H9 (cell line): Measurements from ENCODE around the gene TFDP1. TPM values are rescaled to one million over a fixed set of nuclear protein-coding genes. Genes with fewer than 3 reads are reported as not detected.
A peak's percentile ranks its signal among the peaks of the same experiment; 100 is the strongest.

Experiments
- DNase-seq: peaks from one replicate; pipeline ENCODE4 v3.0.0-alpha.2; 2017
- H2AFZ ChIP-seq: one replicate; pipeline ENCODE4 v1.6.1; 2013; ENCODE audit warnings: mild to moderate bottlenecking, low read length, control low read depth, moderate library complexity
- H2AK5ac ChIP-seq: 2 replicates; pipeline ENCODE4 v1.6.1; 2013; ENCODE audit warnings: low read length, control low read depth, mixed read lengths; ENCODE audit not compliant: insufficient read length
- H2BK120ac ChIP-seq: one replicate; pipeline ENCODE4 v1.6.1; 2013; ENCODE audit warnings: low read depth, mild to moderate bottlenecking, low read length, control low read depth, inconsistent platforms; ENCODE audit not compliant: poor library complexity, severe bottlenecking
- H2BK12ac ChIP-seq: 2 replicates; pipeline ENCODE4 v1.6.1; 2013; ENCODE audit warnings: low read length, control low read depth, mixed read lengths, low read depth; ENCODE audit not compliant: insufficient read length
- H2BK15ac ChIP-seq: 2 replicates; pipeline ENCODE4 v1.6.1; 2013; ENCODE audit warnings: low read depth, low read length, control low read depth
- H2BK20ac ChIP-seq: one replicate; pipeline ENCODE4 v1.6.1; 2013; ENCODE audit warnings: low read depth, mild to moderate bottlenecking, low read length, control low read depth, inconsistent platforms; ENCODE audit not compliant: poor library complexity, severe bottlenecking
- H2BK5ac ChIP-seq: 2 replicates; pipeline ENCODE4 v1.6.1; 2013; ENCODE audit warnings: low read length, control low read depth, mixed read lengths; ENCODE audit not compliant: insufficient read length
- H3K14ac ChIP-seq: 2 replicates; pipeline ENCODE4 v1.6.1; 2013; ENCODE audit warnings: low read length, control low read depth; ENCODE audit not compliant: insufficient read depth
- H3K18ac ChIP-seq: 2 replicates; pipeline ENCODE4 v1.6.1; 2013; ENCODE audit warnings: low read depth, mild to moderate bottlenecking, mixed read lengths, low read length, control low read depth; ENCODE audit not compliant: insufficient read length
- H3K23ac ChIP-seq: 2 replicates; pipeline ENCODE4 v1.6.1; 2013; ENCODE audit warnings: low read length, control low read depth, mixed read lengths, low read depth; ENCODE audit not compliant: insufficient read length
- H3K23me2 ChIP-seq: 2 replicates; pipeline ENCODE4 v1.6.1; 2013; ENCODE audit warnings: low read depth, mild to moderate bottlenecking, mixed read lengths, low read length, control low read depth; ENCODE audit not compliant: insufficient read length, poor library complexity, severe bottlenecking
- H3K27ac ChIP-seq: 2 replicates; pipeline ENCODE4 v1.5.1; 2013; ENCODE audit warnings: low read length, control low read depth, mixed read lengths, low read depth; ENCODE audit not compliant: insufficient read length
- H3K27me3 ChIP-seq: 2 replicates; pipeline ENCODE4 v1.6.1; 2013; ENCODE audit warnings: low read length, control low read depth, inconsistent platforms; ENCODE audit not compliant: insufficient read depth
- H3K4ac ChIP-seq: 2 replicates; pipeline ENCODE4 v1.6.1; 2013; ENCODE audit warnings: low read depth, mild to moderate bottlenecking, control low read depth, inconsistent platforms, low read length, moderate library complexity
- H3K4me1 ChIP-seq: 2 replicates; pipeline ENCODE4 v1.6.1; 2013; ENCODE audit warnings: low read length, control low read depth, inconsistent platforms; ENCODE audit not compliant: insufficient read depth
- H3K4me2 ChIP-seq: 2 replicates; pipeline ENCODE4 v1.6.1; 2013; ENCODE audit warnings: low read length, control low read depth, mixed read lengths; ENCODE audit not compliant: insufficient read length, insufficient read depth
- H3K56ac ChIP-seq: 2 replicates; pipeline ENCODE4 v1.6.1; 2013; ENCODE audit warnings: low read depth, mild to moderate bottlenecking, mixed read lengths, low read length, control low read depth; ENCODE audit not compliant: insufficient read length
- H3K79me1 ChIP-seq: 2 replicates; pipeline ENCODE4 v1.6.1; 2013; ENCODE audit warnings: low read depth, mild to moderate bottlenecking, moderate library complexity, low read length, control low read depth, inconsistent platforms; ENCODE audit not compliant: insufficient read depth, poor library complexity, severe bottlenecking
- H3K79me2 ChIP-seq: 2 replicates; pipeline ENCODE4 v1.6.1; 2013; ENCODE audit warnings: low read length, control low read depth, inconsistent platforms; ENCODE audit not compliant: insufficient read depth
- H3K9ac ChIP-seq: 2 replicates; pipeline ENCODE4 v1.6.1; 2013; ENCODE audit warnings: low read length, control low read depth, mixed read lengths; ENCODE audit not compliant: insufficient read length; ENCODE audit errors: extremely low read depth
- H3K9me3 ChIP-seq: one replicate; pipeline ENCODE4 v1.6.1; 2013; ENCODE audit warnings: low read depth, low read length, inconsistent platforms; ENCODE audit not compliant: control insufficient read depth
- H3T11ph ChIP-seq: one replicate; pipeline ENCODE4 v1.6.1; 2013; ENCODE audit warnings: mild to moderate bottlenecking, low read length, control low read depth, inconsistent platforms
- H4K20me1 ChIP-seq: one replicate; pipeline ENCODE4 v1.6.1; 2013; ENCODE audit not compliant: control insufficient read depth, insufficient read length, insufficient read depth
- H4K5ac ChIP-seq: 2 replicates; pipeline ENCODE4 v1.6.1; 2013; ENCODE audit warnings: low read depth, mild to moderate bottlenecking, mixed read lengths, low read length, control low read depth; ENCODE audit not compliant: insufficient read length
- H4K8ac ChIP-seq: replicated peaks from 2 replicates; pipeline ENCODE4 v1.6.1; 2013; ENCODE audit warnings: low read length, control low read depth, mixed read lengths, low read depth; ENCODE audit not compliant: insufficient read length
- H4K91ac ChIP-seq: 2 replicates; pipeline ENCODE4 v1.6.1; 2013; ENCODE audit warnings: low read depth, mild to moderate bottlenecking, moderate library complexity, mixed read lengths, low read length, control low read depth; ENCODE audit not compliant: insufficient read length
- H3K27ac Mint-ChIP-seq, 3 experiments: 2 replicates in 2 of 3; 3 replicates in 1 of 3; pipeline ENCODE4 v1.8.0; 2020 to 2021; ENCODE audit warnings: mixed read lengths in 3 of 3, mild to moderate bottlenecking in 1 of 3, moderate library complexity in 1 of 3
- H3K27me3 Mint-ChIP-seq: 2 replicates; pipeline ENCODE4 v1.8.0; 2021; ENCODE audit warnings: low read depth, mild to moderate bottlenecking, moderate library complexity, mixed read lengths
- H3K36me3 Mint-ChIP-seq, 3 experiments: 2 replicates in 2 of 3; 3 replicates in 1 of 3; pipeline ENCODE4 v1.8.0; 2020 to 2021; ENCODE audit warnings: low read depth in 3 of 3, mixed read lengths in 3 of 3; ENCODE audit not compliant: insufficient read depth in 1 of 3
- H3K4me1 Mint-ChIP-seq, 2 experiments: 2 replicates each; pipeline ENCODE4 v1.8.0; 2020; ENCODE audit warnings: mixed read lengths in 2 of 2
- H3K4me3 Mint-ChIP-seq, 2 experiments: 2 replicates in 1 of 2; 3 replicates in 1 of 2; pipeline ENCODE4 v1.8.0; 2020 to 2021; ENCODE audit warnings: mild to moderate bottlenecking in 2 of 2, mixed read lengths in 2 of 2, moderate library complexity in 1 of 2
- H3K9me3 Mint-ChIP-seq, 2 experiments: 2 replicates in 1 of 2; 3 replicates in 1 of 2; pipeline ENCODE4 v1.8.0; 2020; ENCODE audit warnings: mild to moderate bottlenecking in 2 of 2, mixed read lengths in 2 of 2, moderate library complexity in 1 of 2
- CTCF ChIP-seq: fragments of 200-600 bp; sonication (generic); conservative IDR thresholded peaks from 3 replicates; pipeline ENCODE4 v1.8.0; 2021; ENCODE audit warnings: antibody characterized with exemption, mild to moderate bottlenecking
- WGBS: extraction: QIAGEN DNeasy Blood & Tissue Kit; methylation state at CpG from one replicate; pipeline ENCODE4 v1.1.7; 2013; ENCODE audit warnings: missing lambda C conversion rate, low lambda C conversion rate, mixed read lengths; ENCODE audit not compliant: insufficient read length; ENCODE audit errors: extremely low coverage; 5-methylcytosine and 5-hydroxymethylcytosine counted together
- total RNA-seq: library from RNA; stranded (reverse); gene quantifications from 2 replicates; pipeline ENCODE4 v1.2.1, GENCODE V29; 2021

The TFDP1 gene
- total RNA-seq, 1 experiment from 2014 or later = 111 TPM

DNA sequence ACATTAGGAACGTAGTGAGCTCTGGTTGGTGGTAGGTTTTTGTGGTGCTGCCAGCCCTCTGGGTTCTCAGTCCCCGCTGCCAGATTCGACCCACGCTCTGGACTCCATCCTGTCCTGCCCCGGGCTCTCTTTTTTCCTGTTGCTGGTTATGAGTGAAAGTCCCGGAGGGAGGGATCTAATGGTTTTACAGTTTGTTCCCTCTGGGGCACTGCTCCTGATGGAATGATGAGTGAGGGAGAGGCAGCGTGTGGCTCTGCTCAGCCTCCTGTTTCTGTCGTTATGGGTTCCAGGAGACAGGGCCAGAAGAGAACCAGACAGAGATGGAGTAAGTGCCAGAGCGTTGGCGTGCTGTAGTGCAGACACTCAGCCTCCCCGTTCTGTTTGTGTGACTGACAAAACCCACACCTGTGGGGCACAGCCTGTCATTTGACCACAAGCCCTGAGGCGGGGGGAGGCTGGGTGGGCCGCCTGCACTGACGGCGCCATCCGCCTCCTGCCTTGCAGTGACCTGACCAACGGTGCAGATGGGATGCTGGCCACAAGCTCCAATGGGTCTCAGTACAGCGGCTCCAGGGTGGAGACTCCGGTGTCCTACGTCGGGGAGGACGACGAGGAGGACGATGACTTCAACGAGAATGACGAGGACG is 55.2 kb downstream of the TFDP1 start:
- Histone ChIP-seq H3K23me2 (no peaks in the 10 kb centered on the region), H4K20me1 (no peaks in the 10 kb centered on the region), H3T11ph (no peak overlapping the region), H3K79me2 (no peaks in the 10 kb centered on the region), H3K4ac (no peak overlapping the region), H4K8ac (no peak overlapping the region), H3K27me3 (no peaks in the 10 kb centered on the region), H2BK120ac (no peak overlapping the region), H3K27ac (no peak overlapping the region), H2BK5ac (no peak overlapping the region), H3K9ac (no peak overlapping the region), H4K91ac (no peak overlapping the region), H3K4me1 (no peaks in the 10 kb centered on the region), H3K18ac (no peak overlapping the region), H3K23ac (no peak overlapping the region), H3K56ac (peak overlapping the region; percentile 44), H3K14ac (no peak overlapping the region), H3K4me2 (no peak overlapping the region), H2BK12ac (no peak overlapping the region), H2AK5ac (no peak overlapping the region), H3K79me1 (no peaks in the 10 kb centered on the region), H2BK20ac (no peak overlapping the region), H4K5ac (no peak overlapping the region), H2AFZ (no peak overlapping the region), H3K9me3 (peaks cover 10% of the 10 kb centered on the region), H2BK15ac (no peak overlapping the region)
- Mint-ChIP-seq H3K4me3 (no peak overlapping the region), H3K4me1 (no peaks in the 10 kb centered on the region), H3K9me3 (peaks cover 0 to 47% of the 10 kb centered on the region in 2 experiments; a peak in 3 of 5 replicates), H3K27ac (no peak overlapping the region; a peak in 1 of 7 replicates), H3K36me3 (peaks cover 56 to 90% (median 89%) of the 10 kb centered on the region in 3 experiments; a peak in 6 of 7 replicates), H3K27me3 (peaks cover 4% of the 10 kb centered on the region)
- DNase-seq = no peak
- no CpG with 5 or more reads among the region's 27 CpGs for WGBS
- no peak for TF ChIP-seq CTCF
